NCI-H2029 (cell line): Measurements from ENCODE around the gene ABHD16B.
"Not testable (repeated sequence)": the region's sequence is repeated elsewhere in the genome, so short reads cannot be mapped to it uniquely, and the experiment has no call there.

Source experiments
- DNase-seq: peaks from one replicate; lab custom pipeline; 2025; lab: John Stamatoyannopoulos, UW

The ABHD16B gene

DNA sequence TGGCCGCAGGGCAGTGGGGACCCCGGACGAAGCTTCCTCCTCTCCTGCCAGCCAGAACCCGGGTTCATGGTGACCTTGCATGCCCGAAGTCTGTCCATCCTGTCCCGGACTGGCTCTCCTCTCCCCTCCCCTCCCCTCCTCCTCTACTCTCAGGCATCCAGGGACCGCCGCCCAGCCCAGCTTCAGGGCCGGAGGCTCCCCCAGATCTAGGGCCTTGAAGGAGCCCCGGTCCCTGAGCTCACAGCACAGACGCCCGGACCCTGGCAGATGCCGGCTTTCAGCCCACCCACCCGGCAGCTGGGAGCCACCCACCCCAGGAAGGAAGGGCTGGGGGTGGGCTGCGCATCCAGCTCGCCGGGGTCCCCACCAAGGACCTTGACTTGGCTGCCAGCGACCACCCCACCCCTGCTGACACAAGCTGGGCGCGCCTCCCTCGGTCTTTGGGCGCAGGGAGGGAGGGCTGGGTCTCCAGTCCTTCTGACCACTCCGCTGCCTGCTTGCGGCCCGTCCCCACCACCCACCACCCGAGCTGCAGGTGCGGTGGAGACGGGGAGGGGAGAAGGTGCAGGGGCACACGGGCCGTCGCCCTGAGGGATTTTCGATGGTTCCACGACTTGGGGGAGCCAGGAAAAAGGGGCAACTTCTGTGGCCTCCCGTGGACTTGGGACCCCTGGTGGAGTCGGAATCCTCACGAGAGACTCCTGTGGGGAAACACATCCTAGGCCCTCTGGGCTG lies 5.8 kb upstream of the ABHD16B start:
- DNase-seq: no peak

GRCh38 chr20:63856098-63856511 lies 5.2 kb upstream of the ABHD16B start:
- no peak for DNase-seq

GRCh38 chr20:63857764-63858392 lies 3.4 kb upstream of the ABHD16B start:
- no peak for DNase-seq

DNA sequence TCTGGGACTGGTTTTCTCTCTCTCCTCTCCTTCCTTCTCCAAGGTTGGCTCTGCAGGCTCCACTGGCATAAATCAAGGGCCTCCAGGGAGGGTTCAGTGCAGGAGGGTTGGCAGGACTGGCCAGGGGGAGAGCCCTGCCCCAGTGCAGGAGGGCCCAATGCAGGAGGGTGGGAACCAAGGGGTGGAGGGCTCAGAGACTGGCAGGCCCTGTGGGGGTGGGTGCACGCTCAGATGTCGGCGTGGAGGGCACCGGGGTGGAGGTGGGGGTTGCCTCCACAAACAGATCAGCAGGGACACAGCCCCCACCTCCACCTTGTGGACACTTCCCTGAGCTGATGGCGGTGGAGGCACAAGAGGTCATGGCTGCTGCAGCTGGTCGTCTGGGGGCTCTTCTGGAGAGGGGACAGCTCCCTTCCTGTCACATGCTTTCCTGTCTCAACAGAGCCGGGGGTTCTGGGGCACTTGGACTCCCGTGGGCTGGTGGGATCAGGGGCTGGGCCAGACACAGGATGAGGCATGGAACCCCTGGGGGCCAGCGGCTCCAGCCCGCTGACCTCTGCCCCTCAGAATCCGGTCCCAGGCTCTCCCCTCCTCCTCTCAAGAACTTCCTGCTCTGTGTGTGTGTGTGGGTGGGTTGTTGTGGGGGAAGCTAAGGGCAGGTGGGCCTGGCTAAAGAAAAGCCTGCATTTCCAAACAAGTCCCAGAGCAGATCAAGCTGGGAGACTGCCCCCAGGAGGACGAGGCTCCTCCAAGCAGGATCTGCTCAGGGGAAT lies 2.7 kb upstream of the ABHD16B start:
- no peak for DNase-seq

- no peak for DNase-seq
These were observed 2.1 kb upstream of the ABHD16B start for GRCh38 chr20:63859166-63859699.

GRCh38 chr20:63860325-63861051 lies 810 bp upstream of the ABHD16B start:
- DNase-seq: no peak

DNA sequence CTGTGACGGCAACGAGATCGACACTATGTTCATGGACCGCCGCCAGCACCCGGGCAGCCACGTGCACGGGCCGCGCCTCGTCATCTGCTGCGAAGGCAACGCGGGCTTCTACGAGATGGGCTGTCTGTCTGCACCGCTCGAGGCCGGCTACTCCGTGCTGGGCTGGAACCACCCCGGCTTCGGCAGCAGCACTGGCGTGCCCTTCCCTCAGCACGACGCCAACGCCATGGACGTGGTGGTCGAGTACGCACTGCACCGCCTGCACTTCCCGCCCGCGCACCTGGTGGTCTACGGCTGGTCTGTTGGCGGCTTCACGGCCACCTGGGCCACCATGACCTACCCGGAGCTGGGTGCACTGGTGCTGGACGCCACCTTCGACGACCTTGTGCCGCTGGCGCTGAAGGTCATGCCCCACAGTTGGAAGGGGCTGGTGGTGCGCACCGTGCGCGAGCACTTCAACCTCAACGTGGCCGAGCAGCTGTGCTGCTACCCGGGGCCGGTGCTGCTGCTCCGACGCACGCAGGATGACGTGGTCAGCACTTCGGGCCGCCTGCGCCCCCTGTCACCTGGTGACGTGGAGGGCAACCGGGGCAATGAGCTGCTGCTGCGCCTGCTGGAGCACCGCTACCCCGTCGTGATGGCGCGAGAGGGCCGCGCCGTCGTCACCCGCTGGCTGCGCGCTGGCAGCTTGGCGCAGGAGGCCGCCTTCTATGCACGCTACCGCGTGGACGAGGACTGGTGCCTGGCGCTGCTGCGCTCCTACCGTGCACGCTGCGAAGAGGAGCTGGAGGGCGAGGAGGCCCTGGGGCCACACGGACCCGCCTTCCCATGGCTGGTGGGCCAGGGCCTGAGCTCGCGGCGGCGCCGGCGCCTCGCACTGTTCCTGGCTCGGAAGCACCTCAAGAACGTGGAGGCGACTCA lies 943 bp downstream of the ABHD16B start:
- no peak for DNase-seq

DNA sequence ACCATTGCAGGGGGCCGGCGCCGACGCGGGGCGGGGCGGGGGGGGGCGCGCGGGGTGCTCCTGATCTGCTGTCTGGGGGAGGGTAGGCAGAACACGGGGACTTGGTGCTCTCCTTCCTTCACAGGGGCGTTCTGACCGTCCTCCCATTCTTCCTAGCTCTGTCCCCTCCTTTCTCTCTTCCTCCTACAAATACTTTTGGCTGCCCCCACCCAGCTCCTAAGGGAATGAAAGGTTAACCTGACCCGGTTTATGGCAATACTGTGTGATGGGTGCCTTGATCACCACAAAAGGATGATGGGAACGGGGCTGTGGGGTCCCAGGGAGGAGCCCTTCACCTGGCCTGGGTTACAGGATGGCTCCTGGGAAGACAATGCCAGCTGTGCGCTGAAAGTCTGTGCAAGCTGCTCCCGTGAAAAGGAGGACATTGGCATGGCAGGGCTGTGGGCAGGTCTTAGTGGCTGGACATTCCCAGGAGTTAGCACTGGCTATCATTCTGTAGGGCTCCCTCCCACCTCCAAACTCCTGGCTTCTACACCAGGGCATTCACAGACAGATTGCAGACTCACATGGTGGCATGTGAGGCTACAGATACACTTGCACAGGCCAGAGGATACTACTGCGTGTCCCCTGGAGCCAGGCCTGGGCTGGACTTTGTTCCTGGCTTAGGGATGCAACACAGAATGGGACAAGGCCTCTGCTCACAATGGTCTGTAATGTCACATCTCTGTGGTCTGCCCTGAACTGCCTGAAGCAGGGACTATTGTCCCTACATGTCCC lies 1.9 kb downstream of the ABHD16B start:
- DNase-seq: no peak

DNA sequence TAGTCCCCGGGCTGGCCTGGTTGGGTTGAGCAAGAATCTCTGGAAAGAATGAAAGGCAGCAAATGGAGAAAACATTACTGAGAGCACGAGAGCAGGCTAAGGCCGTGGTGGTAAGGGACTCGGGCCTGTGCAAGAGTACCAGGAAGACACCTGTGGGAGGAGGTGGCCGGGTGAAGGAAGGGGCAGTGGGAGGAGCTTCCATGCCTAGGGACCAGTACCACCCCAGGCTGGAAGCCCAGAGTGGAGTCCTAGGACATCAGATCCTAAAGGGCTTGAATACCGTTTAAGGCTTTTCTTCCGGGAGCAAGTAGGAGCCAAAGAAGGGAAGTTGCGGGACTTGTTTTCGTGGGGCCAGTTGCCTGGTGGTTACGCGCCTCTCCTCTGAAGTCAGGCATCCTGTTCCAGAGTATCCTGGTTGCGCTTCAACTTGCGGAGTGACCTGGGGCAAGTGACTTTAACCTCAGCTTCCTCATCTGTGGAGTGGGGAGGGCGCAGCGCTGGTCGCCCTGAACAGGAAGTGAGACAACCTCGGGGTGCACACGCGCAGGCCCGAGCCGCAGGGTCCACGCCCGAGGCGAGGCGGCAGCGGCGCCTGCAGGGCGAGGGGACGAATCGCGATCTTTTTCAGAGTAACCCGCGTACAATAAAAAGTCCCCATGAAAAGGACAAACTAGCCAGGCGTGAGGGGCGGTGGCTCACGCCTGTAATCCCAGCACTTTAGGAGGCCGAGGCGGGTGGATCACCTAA lies 2.7 kb downstream of the ABHD16B start:
- peak; percentile 65 for DNase-seq

- no peak for DNase-seq
These were observed 3.3 kb downstream of the ABHD16B start for GRCh38 chr20:63864545-63864977.

DNA sequence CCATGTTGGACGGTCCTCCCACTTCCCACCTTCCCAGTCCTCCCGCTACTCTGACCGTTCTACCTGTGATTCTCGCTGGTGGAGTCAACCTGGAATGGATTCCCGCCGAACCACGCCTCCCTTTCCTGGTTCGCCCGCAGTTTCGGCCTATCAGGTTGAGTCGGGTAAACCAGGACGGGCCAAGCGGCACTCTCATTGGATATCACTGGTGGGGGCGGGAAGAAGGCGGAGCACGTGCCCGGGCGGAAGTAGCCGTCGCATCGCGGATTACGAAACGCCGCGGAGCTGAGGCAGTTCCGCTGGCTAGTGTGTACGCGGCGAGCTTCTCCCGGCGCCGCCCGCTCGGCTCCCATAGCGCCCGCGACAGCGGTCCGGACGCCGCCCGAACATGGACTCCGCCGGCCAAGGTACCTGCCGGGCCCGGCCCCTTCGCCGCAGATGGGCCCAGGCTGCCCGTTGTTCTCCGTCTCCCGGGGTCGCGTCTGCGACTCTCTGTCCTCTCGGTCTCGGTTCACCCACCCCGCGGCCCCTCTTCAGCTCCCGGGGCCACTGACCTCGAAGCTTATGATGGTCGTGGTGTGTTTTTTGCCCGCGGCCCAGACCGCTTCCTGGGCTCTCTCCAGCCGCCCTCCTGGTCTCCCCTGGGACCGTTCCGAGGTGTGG lies 3.8 kb downstream of the ABHD16B start, which contains the start of gene TPD52L2:
TPD52L2 (plus strand) TSS at position 293 of the 663 bp plus-strand sequence; CDS start at position 389, 96 bp downstream.
- peak; percentile 99 for DNase-seq

DNA sequence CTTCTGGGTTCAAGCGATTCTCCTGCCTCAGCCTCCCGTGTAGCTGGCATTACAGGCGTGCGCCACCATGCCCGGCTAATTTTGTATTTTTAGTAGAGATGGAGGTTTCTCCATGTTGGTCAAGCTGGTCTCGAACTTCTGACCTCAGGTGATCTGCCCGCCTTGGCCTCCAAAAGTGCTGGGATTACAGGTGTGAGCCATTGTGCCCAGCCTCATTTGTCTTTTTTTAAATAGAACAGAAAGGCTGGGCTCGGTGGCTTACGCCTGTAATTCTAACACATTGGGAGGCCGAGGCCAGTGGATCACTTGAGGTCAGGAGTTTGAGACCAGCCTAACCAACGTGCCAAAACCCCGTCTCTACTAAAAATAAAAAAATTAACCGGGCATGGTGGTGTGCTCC lies 5.7 kb downstream of the ABHD16B start:
- not testable (repeated sequence) for DNase-seq

- no peak for DNase-seq
These were observed 7.0 kb downstream of the ABHD16B start for GRCh38 chr20:63868264-63868663.

DNA sequence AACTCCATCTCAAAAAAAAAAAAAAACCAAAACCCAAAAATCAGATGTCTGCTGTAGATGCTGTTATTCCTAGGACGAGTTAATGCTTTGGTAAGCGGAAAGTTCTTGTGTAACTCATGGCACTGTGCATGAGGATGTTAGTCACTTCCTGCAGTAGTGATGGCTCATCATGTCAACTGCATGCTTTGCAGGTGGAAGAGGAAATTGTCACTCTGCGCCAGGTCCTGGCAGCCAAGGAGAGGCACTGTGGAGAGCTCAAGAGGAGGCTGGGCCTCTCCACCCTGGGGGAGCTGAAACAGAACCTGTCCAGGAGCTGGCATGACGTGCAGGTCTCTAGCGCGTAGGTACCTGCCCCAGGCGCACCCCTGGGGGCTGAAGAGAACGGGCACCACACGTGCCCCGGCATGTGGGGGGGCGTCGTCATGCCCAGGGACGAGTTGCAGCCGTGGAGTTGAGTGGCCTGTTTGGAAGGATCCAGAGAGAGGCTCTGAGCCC lies 12.2 kb downstream of the ABHD16B start:
- DNase-seq: no peak

DNA sequence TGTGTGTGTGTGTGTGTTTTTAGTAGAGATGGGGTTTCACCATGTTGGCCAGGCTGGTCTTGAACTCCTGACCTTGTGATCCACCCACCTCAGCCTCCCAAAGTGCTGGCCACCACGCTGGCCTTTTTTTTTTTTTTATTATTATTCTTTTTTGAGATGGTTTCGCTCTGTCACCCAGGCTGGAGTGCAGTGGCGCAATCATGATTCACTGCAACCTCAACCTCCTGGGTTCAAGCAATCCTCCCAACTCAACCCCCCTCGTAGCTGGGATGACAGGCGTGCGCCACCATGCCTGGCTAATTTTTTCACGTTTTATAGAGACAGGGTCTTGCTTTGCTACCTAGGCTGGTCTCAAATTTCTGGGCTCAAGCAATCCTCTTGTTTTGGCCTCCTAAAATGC lies 12.9 kb downstream of the ABHD16B start:
- DNase-seq: not testable (repeated sequence)

DNA sequence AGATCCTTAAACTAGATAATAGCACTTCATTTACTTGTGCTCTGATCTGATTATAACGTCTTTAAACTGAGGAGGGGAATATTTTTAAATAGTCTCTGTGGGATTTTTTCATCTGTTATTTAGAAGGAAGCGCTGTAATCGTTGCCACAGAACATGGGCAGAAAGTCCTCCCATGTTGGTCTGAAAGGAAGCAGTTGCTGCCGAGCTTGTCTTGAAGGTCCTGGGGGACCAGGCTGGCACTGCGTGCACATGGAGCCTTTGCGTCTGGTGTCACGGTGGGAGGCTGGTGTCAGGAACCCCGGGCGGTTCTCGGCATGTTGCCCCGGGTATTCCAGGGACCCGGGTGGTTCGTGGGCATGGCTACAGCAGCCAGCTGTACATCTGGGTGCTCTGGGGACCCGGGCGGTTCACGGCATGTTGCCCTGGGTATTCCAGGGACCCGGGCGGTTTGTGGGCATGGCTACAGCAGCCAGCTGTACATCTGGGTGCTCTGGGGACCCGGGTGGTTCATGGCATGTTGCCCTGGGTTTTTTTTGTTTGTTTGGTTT lies 15.3 kb downstream of the ABHD16B start:
- DNase-seq: no peak

DNA sequence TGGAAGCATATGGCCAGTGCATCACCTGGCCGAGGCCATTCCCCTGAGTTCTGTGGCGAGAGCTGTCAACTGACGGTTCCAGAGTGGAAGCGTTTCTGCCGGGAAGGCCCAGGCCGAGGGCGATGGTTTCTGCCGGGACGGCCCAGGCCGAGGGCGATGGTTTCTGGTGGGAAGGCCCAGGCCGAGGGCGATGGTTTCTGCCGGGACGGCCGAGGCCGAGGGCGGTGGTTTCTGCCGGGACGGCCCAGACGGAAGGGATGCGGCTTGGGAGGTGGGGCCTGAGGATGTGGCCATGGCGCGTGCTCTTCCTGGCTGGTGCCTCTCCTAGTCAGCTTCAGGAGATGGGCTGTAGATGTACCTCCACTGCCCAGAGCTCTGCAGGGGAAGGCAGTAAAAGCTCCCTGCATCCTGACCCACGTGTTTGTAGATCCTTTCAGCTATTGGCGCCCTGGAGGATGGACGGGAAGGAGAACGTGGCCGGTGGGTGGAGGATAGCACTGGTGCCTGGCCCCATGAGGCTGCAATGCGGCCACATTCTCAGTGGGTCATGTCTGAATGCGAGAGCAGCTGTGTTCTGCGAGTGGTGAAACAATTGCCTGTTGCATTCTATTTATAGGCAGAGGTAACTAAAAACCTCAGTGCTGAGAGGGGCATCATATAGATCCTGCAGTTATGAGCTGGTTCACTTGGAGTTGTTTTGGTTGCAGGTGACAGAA lies 16.6 kb downstream of the ABHD16B start:
- DNase-seq: no peak
